ENCODE measurements around the gene TMEM238. TPM values are rescaled to one million over a fixed set of nuclear protein-coding genes. Genes with fewer than 3 reads are reported as not detected.

The TMEM238 gene
- polyA plus RNA-seq, 2 donors, result 0.49 to 0.98 TPM

DNA sequence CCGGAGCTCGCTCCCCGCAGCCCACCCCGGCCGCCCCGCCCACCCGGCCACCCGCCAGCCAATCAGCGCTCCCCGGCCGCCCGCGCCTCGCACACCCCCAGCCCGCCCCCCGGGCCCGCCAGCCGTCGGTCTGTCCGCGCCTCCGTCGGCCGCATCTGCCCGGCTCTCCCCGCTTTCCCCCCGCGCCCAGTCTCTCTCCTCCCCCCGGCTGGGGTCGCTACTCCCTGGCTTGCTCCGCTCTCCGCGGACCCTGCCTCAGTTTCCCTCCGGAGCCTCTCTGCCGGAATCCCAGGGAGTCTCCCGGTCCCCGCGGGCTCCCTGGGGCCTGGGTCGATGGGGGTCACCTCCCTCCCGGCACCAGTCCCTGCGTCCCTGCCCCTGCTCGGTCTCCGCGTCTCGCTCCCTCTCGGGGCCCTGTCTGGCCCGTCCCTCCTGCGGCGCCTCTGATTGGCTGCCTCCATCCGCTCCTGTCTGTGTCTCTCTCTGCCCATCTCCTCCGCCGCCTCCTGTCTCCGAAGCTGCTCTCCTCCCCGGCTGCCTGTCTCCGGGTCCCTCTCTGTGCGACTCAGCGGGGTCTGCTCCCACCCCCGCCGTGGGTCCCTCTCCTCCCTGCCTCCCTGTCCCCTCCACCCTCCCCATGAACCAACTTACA lies 14.3 kb downstream of the TMEM238 start:
- Histone ChIP-seq H3K27ac (ENCODE audit: low read depth in 2 of 2, low read length in 1 of 2) (no peak overlapping the region), H3K4me3 (ENCODE audit: low read depth in 1 of 2, low read length in 2 of 2) (peak overlapping the region in 1 of 2 donors; percentile 0), H3K36me3 (ENCODE audit: control insufficient read depth in 2 of 2, insufficient read depth in 2 of 2, low read length in 1 of 2) (no peaks in the 10 kb centered on the region), H3K27me3 (ENCODE audit: control insufficient read depth in 1 of 2, insufficient read depth in 2 of 2, low read length in 2 of 2) (peaks cover 0 to 36% of the 10 kb centered on the region in 2 donors), H3K4me1 (ENCODE audit: control insufficient read depth in 2 of 2, insufficient read depth in 2 of 2, low read length in 1 of 2) (peaks cover 0 to 6% of the 10 kb centered on the region in 2 donors), H3K9me3 (ENCODE audit: control insufficient read depth in 2 of 2, insufficient read depth in 1 of 2, low read depth in 1 of 2, low read length in 1 of 2) (no peaks in the 10 kb centered on the region)
- 1 to 2% methylated on average over 30 to 59 of the region's 59 CpGs for WGBS, 2 donors

- WGBS, 2 donors, result 8 to 12% methylated on average over 41 to 54 of the region's 54 CpGs
- Histone ChIP-seq H3K27ac (ENCODE audit: low read depth in 2 of 2, low read length in 1 of 2) (no peak overlapping the region), H3K36me3 (ENCODE audit: control insufficient read depth in 2 of 2, insufficient read depth in 2 of 2, low read length in 1 of 2) (no peaks in the 10 kb centered on the region), H3K4me1 (ENCODE audit: control insufficient read depth in 2 of 2, insufficient read depth in 2 of 2, low read length in 1 of 2) (peaks cover 0 to 6% of the 10 kb centered on the region in 2 donors), H3K27me3 (ENCODE audit: control insufficient read depth in 1 of 2, insufficient read depth in 2 of 2, low read length in 2 of 2) (peaks cover 0 to 32% of the 10 kb centered on the region in 2 donors), H3K9me3 (ENCODE audit: control insufficient read depth in 2 of 2, insufficient read depth in 1 of 2, low read depth in 1 of 2, low read length in 1 of 2) (no peaks in the 10 kb centered on the region), H3K4me3 (ENCODE audit: low read depth in 1 of 2, low read length in 2 of 2) (peak overlapping the region in 1 of 2 donors; percentile 0)
Measured at GRCh38 chr19:55368701-55369563, 15.2 kb downstream of the TMEM238 start.

DNA sequence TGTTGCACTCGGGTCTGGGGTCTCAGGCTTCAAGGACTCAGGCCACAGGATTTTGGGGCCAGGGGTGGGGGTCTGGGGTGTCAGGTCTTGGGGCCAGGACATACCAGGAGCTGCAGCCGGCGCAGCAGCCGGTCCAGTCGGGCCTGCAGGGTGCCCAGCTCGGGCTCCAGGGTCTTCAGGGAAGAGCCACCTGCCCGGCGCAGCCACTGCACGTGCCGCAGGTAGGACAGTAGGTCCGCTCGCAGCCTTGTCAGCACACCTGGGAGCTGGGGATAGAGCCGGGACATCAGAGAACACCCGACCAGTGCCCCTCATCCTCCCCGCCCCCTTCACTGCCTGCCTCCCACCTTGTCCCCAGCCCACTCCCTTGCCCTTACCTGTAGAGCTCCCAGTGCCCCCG lies 16.0 kb downstream of the TMEM238 start:
- H3K27me3 ChIP-seq (ENCODE audit: control insufficient read depth in 1 of 2, insufficient read depth in 2 of 2, low read length in 2 of 2), result peaks cover 0 to 32% of the 10 kb centered on the region in 2 donors

DNA sequence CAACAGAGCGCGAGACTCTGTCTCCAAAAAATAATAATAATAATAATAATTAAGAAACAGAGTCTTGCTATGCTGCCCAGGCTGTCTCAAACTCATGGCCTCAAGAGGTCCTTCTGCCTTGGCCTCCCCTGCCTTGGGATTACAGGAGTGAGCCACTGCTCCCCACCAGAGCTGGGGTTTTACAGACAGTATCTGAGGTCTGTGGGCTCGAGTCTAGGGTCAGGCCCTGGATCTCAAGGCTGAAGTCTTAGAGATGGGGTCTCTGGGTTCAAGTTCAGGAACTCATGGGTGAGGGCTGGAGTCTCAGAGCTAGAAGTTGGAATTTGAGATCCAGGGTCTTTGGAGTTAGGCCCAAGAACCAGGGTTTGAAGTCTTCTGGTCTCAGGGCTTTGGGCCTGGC lies 17.3 kb downstream of the TMEM238 start:
- no peak overlapping the region for H3K4me3 ChIP-seq (ENCODE audit: low read depth in 1 of 2, low read length in 2 of 2)
- peaks cover 0 to 27% of the 10 kb centered on the region in 2 donors for H3K27me3 ChIP-seq (ENCODE audit: control insufficient read depth in 1 of 2, insufficient read depth in 2 of 2, low read length in 2 of 2)
- H3K9me3 ChIP-seq (ENCODE audit: control insufficient read depth in 2 of 2, insufficient read depth in 1 of 2, low read depth in 1 of 2, low read length in 1 of 2), result no peaks in the 10 kb centered on the region
- H3K36me3 ChIP-seq (ENCODE audit: control insufficient read depth in 2 of 2, insufficient read depth in 2 of 2, low read length in 1 of 2), result no peaks in the 10 kb centered on the region
- peaks cover 0 to 6% of the 10 kb centered on the region in 2 donors for H3K4me1 ChIP-seq (ENCODE audit: control insufficient read depth in 2 of 2, insufficient read depth in 2 of 2, low read length in 1 of 2)
- WGBS, 2 donors, result 67 to 76% methylated on average over 3 of the region's 3 CpGs
- H3K27ac ChIP-seq (ENCODE audit: low read depth in 2 of 2, low read length in 1 of 2), result no peak overlapping the region

More for the DNA sequence above, 16.0 kb downstream of the TMEM238 start:
- WGBS, 2 donors, result 80 to 87% methylated on average over 14 to 16 of the region's 16 CpGs
- Histone ChIP-seq H3K4me3 (ENCODE audit: low read depth in 1 of 2, low read length in 2 of 2) (no peak overlapping the region), H3K9me3 (ENCODE audit: control insufficient read depth in 2 of 2, insufficient read depth in 1 of 2, low read depth in 1 of 2, low read length in 1 of 2) (no peaks in the 10 kb centered on the region), H3K27ac (ENCODE audit: low read depth in 2 of 2, low read length in 1 of 2) (no peak overlapping the region), H3K4me1 (ENCODE audit: control insufficient read depth in 2 of 2, insufficient read depth in 2 of 2, low read length in 1 of 2) (peaks cover 0 to 6% of the 10 kb centered on the region in 2 donors), H3K36me3 (ENCODE audit: control insufficient read depth in 2 of 2, insufficient read depth in 2 of 2, low read length in 1 of 2) (no peaks in the 10 kb centered on the region)

DNA sequence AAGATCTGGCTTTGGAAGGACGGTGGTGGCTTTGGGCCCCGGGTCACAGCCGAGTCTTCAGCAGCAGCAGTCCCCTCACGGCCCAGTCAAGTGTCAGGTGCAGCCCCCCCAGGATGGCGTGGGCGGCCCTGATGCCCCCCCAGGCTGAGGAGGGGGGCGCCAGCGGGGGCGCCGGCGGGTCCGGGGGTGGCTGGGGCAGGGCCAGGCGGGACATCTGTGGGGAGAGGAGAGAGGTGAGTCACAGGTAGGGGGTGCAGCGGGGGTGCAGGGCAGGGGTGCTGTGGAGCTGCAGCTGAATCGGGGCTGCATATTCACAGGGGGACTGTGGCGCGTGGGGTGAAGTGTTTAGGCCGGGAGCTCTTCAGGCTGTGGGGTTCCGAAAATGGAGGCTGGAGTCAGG lies 18.1 kb downstream of the TMEM238 start:
- 66 to 68% methylated on average over 19 of the region's 19 CpGs for WGBS, 2 donors
- Histone ChIP-seq H3K4me3 (ENCODE audit: low read depth in 1 of 2, low read length in 2 of 2) (no peak overlapping the region), H3K27me3 (ENCODE audit: control insufficient read depth in 1 of 2, insufficient read depth in 2 of 2, low read length in 2 of 2) (peaks cover 0 to 22% of the 10 kb centered on the region in 2 donors), H3K9me3 (ENCODE audit: control insufficient read depth in 2 of 2, insufficient read depth in 1 of 2, low read depth in 1 of 2, low read length in 1 of 2) (no peaks in the 10 kb centered on the region), H3K4me1 (ENCODE audit: control insufficient read depth in 2 of 2, insufficient read depth in 2 of 2, low read length in 1 of 2) (peaks cover 0 to 6% of the 10 kb centered on the region in 2 donors), H3K27ac (ENCODE audit: low read depth in 2 of 2, low read length in 1 of 2) (no peak overlapping the region), H3K36me3 (ENCODE audit: control insufficient read depth in 2 of 2, insufficient read depth in 2 of 2, low read length in 1 of 2) (no peaks in the 10 kb centered on the region)

DNA sequence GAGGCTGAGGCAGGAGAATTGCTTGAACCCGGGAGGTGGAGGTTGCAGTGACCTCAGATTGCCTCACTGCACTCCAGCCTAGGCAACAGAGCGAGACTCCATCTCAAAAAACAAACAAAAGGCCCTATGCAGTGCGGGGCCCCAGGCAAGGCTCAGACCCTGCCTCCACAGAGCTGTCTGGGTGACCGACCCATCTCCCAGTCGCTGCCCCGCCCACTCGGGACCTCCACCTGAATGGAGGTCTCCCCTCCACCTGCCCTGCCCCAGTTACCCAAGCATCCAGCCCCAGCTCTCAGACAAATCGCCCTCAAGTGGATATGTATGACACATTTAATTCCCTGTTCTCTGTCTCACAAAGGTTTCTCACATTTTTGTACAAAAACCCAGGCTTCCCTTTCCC lies 18.8 kb downstream of the TMEM238 start:
- H3K4me1 ChIP-seq (ENCODE audit: control insufficient read depth in 2 of 2, insufficient read depth in 2 of 2, low read length in 1 of 2), result peaks cover 0 to 6% of the 10 kb centered on the region in 2 donors
- H3K36me3 ChIP-seq (ENCODE audit: control insufficient read depth in 2 of 2, insufficient read depth in 2 of 2, low read length in 1 of 2), result no peaks in the 10 kb centered on the region
- WGBS, 2 donors, result 89 to 92% methylated on average over 8 of the region's 8 CpGs
- H3K27me3 ChIP-seq (ENCODE audit: control insufficient read depth in 1 of 2, insufficient read depth in 2 of 2, low read length in 2 of 2), result peaks cover 0 to 16% of the 10 kb centered on the region in 2 donors
- no peak overlapping the region for H3K4me3 ChIP-seq (ENCODE audit: low read depth in 1 of 2, low read length in 2 of 2)
- no peak overlapping the region for H3K27ac ChIP-seq (ENCODE audit: low read depth in 2 of 2, low read length in 1 of 2)
- H3K9me3 ChIP-seq (ENCODE audit: control insufficient read depth in 2 of 2, insufficient read depth in 1 of 2, low read depth in 1 of 2, low read length in 1 of 2), result no peaks in the 10 kb centered on the region

- 83% methylated on average over 27 of the region's 27 CpGs for WGBS, 2 donors
- Histone ChIP-seq H3K4me1 (ENCODE audit: control insufficient read depth in 2 of 2, insufficient read depth in 2 of 2, low read length in 1 of 2) (no peaks in the 10 kb centered on the region), H3K4me3 (ENCODE audit: low read depth in 1 of 2, low read length in 2 of 2) (no peak within 1 kb of the TSS), H3K36me3 (ENCODE audit: control insufficient read depth in 2 of 2, insufficient read depth in 2 of 2, low read length in 1 of 2) (no peaks in the 10 kb centered on the region), H3K27me3 (ENCODE audit: control insufficient read depth in 1 of 2, insufficient read depth in 2 of 2, low read length in 2 of 2) (peaks cover 0 to 2% of the 10 kb centered on the region in 2 donors), H3K27ac (ENCODE audit: low read depth in 2 of 2, low read length in 1 of 2) (no peak within 1 kb of the TSS), H3K9me3 (ENCODE audit: control insufficient read depth in 2 of 2, insufficient read depth in 1 of 2, low read depth in 1 of 2, low read length in 1 of 2) (no peaks in the 10 kb centered on the region)
Measured at GRCh38 chr19:55362990-55363716, 20.9 kb downstream of the TMEM238 start, which contains the start of gene GARIN5B. GARIN5B (minus strand) TSS chr19:55363260; CDS start chr19:55363066, 194 bp downstream.

DNA sequence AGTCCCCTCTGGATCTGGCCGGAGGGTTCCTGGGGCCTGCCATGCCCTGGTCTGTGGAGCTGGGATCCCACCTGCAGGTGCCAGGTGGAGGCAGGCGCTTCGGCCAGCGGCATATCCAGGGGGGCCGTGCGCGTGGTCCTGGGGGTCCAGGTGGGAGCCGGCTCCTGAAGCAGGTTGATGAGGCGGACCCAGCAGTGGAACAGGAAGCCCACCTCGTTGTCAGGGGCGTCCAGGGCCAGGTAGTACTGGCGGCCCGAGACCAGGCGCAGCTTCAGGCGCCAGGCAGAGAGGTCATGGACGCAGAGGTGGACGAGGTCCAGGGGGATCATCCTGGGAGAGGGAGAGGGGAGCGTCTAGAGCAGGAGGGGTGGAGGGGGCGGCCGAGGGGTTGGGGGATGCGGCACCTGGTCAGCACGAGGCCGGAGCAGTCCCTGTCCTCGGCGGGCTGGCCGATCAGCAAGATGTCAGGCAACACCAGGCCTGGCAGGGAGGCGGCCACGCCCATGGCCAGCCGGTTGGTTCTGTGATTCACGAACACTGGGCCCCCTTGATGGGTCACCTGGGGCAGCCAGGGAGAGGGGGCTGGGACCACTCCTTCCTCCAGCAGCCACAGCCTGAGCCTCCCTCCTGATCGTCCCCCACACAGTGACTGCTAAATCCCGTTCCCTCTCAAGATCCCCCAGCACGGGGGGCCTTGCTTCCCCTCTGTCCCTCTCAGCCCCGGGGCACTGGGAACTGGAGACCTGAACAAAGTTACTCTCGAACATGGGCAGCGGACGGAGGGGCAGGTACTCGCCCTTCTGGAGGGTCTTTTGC lies 21.7 kb downstream of the TMEM238 start:
- no peak overlapping the region for H3K27ac ChIP-seq (ENCODE audit: low read depth in 2 of 2, low read length in 1 of 2)
- H3K4me1 ChIP-seq (ENCODE audit: control insufficient read depth in 2 of 2, insufficient read depth in 2 of 2, low read length in 1 of 2), result no peaks in the 10 kb centered on the region
- no peaks in the 10 kb centered on the region for H3K36me3 ChIP-seq (ENCODE audit: control insufficient read depth in 2 of 2, insufficient read depth in 2 of 2, low read length in 1 of 2)
- 75 to 76% methylated on average over 29 to 38 of the region's 38 CpGs for WGBS, 2 donors
- peaks cover 0 to 2% of the 10 kb centered on the region in 2 donors for H3K27me3 ChIP-seq (ENCODE audit: control insufficient read depth in 1 of 2, insufficient read depth in 2 of 2, low read length in 2 of 2)
- no peaks in the 10 kb centered on the region for H3K9me3 ChIP-seq (ENCODE audit: control insufficient read depth in 2 of 2, insufficient read depth in 1 of 2, low read depth in 1 of 2, low read length in 1 of 2)
- H3K4me3 ChIP-seq (ENCODE audit: low read depth in 1 of 2, low read length in 2 of 2), result no peak overlapping the region
